Vagina (tissue), 2 donors: ENCODE results near the gene BEAN1. TPM values are rescaled to one million over a fixed set of nuclear protein-coding genes. Genes with fewer than 3 reads are reported as not detected.

Experiments
- DNase-seq, 2 donors: peaks; one replicate each; pipeline ENCODE4 v3.0.0-alpha.2; 2017; ENCODE audit errors: extremely low spot score in 2 of 2
- H3K27ac ChIP-seq: fragments of 200-600 bp; sonication (generic); one replicate; pipeline ENCODE4 v1.5.1; 2019
- H3K27me3 ChIP-seq: fragments of 200-600 bp; sonication (generic); one replicate; pipeline ENCODE4 v1.5.1; 2019
- H3K36me3 ChIP-seq, 2 donors: fragments of 200-600 bp; sonication (generic); one replicate each; pipeline ENCODE4 v1.5.1; 2017 to 2019
- H3K4me1 ChIP-seq: fragments of 200-600 bp; sonication (generic); one replicate; pipeline ENCODE4 v1.5.1; 2019
- H3K4me3 ChIP-seq, 2 donors: fragments of 200-600 bp; sonication (generic); 1 replicate in 1 of 2; 2 replicates in 1 of 2; pipeline ENCODE4 v1.5.1; 2016 to 2019
- H3K9me3 ChIP-seq: fragments of 200-600 bp; sonication (generic); one replicate; pipeline ENCODE4 v1.5.1; 2019
- POLR2A ChIP-seq, 2 donors: fragments of 450-650 bp; IDR thresholded peaks; one replicate each; pipeline ENCODE4 v1.6.1; 2017; ENCODE audit warnings: antibody characterized with exemption in 2 of 2, mild to moderate bottlenecking in 2 of 2, moderate library complexity in 2 of 2
- POLR2AphosphoS5 ChIP-seq, 2 donors: sonication (generic); formaldehyde crosslinking; IDR thresholded peaks; one replicate each; pipeline ENCODE4 v1.9.0; 2017; ENCODE audit warnings: antibody characterized with exemption in 2 of 2, mild to moderate bottlenecking in 2 of 2, low read depth in 1 of 2; ENCODE audit not compliant: insufficient read depth in 1 of 2
- intact Hi-C: fragments of 100-400 bp; cut with DNase I; formaldehyde crosslinking; loops from one replicate; pipeline ENCODE4 v1.15.1; 2023
- total RNA-seq: library from RNA; depleted of rRNA; stranded (reverse); fragments of >200 nt; gene quantifications from one replicate; pipeline ENCODE4 v1.2.3, GENCODE V29; 2016
- TF ChIP-seq, protein P1 (sequence below), 3 experiments: fragments of 450-650 bp in 2 of 3; fragments of 200-600 bp in 1 of 3; sonication (generic) in 1 of 3; IDR thresholded peaks; one replicate each; pipeline ENCODE4 v1.5.1; 2017 to 2019; ENCODE audit warnings: antibody characterized with exemption in 3 of 3, mild to moderate bottlenecking in 2 of 3, moderate library complexity in 2 of 3

BEAN1 gene
- total RNA-seq, 1 donor from 2014 or later = not detected

DNA sequence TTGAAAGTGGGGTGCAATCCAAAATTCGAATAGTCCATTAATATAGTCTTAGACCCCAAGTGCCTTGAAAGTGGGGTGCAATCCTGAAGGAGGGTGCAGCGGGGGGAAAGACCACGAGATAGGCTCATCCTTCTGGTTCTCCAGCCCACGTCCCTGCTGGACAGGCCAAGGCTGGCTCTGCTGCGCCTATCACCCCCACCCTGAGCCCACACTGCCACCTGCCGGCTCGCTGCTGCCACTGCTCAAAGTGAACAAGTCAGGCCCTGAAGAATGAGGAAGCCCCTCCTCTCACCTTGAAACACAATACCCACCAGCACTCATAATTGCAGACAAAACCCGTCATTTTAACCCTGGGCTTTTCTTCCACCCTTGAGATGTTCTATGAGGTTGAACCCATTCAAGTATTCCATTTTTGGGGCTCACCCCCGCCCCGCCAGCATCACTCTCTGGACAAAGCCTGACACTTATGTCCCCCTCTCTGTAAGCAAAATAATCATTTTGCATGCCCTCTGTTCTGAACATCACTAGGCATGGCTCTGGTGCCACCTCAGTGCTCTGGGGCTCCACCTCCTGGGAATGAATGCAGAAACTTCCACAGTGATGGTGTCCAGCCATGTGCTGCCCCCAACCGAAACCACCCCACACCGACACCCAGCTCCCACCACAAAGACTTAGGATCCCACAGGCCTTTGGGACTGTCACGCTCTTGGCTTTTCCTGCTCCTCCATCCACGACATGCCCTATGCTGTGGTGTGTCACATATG, 56.8 kb downstream of the BEAN1 start:
- no peak for DNase-seq
- H3K4me1 ChIP-seq = peaks cover 17% of the 10 kb centered on the region
- TF ChIP-seq, protein P1, sequence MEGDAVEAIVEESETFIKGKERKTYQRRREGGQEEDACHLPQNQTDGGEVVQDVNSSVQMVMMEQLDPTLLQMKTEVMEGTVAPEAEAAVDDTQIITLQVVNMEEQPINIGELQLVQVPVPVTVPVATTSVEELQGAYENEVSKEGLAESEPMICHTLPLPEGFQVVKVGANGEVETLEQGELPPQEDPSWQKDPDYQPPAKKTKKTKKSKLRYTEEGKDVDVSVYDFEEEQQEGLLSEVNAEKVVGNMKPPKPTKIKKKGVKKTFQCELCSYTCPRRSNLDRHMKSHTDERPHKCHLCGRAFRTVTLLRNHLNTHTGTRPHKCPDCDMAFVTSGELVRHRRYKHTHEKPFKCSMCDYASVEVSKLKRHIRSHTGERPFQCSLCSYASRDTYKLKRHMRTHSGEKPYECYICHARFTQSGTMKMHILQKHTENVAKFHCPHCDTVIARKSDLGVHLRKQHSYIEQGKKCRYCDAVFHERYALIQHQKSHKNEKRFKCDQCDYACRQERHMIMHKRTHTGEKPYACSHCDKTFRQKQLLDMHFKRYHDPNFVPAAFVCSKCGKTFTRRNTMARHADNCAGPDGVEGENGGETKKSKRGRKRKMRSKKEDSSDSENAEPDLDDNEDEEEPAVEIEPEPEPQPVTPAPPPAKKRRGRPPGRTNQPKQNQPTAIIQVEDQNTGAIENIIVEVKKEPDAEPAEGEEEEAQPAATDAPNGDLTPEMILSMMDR (IDR thresholded peaks at IDR 0.05) = peak; percentile 79 to 93 (median 85)
- no peak for TF ChIP-seq POLR2A (IDR thresholded peaks at IDR 0.05)
- intact Hi-C loops = loop anchor here (5.0 to 10.0 kb wide), 2 partner anchors 77 to 121 kb away; partner anchors contain the start of gene CMTM3
- H3K27ac ChIP-seq = no peak overlapping the region
- H3K27me3 ChIP-seq = no peaks in the 10 kb centered on the region
- no peak overlapping the region for H3K4me3 ChIP-seq
- no peaks in the 10 kb centered on the region for H3K36me3 ChIP-seq
- H3K9me3 ChIP-seq = no peaks in the 10 kb centered on the region

DNA sequence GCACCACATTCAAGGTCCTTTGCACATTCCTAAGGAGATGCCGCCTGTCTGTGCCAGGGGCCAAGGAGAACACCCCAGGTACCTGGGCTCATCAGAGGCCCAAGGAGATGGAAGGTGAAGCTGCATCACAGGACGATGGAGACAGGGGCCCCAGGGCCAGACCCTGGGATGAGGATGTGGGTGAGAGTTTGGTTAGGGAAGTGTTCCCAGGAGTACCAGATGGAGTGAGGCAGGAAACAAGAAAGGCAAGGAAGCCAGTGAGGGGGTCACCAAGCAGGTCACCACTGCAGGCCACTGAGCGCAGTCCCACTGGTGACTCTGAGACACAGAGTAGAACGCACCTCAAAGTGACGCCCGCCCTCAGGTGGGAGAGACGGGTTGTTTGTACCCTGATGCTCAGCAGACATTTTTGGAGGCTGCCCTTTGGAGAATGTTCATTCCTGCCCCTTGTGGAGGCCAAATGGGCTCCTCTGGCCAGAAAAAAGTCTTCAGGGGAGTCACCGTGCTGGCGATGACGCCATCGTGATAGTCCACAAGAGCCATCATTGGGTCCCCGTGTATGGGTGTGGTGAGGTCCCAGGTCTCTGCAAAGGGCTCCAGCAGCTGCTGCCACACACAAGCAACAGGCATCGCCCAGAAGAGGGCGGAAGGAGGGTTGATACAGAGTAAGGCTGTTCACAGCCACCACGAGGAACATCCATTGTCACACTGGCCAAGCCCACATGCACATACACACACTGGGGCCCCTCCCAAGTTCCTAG, 57.5 kb downstream of the BEAN1 start:
- Histone ChIP-seq H3K9me3 (no peaks in the 10 kb centered on the region), H3K27me3 (no peaks in the 10 kb centered on the region), H3K27ac (no peak overlapping the region), H3K4me3 (no peak overlapping the region), H3K36me3 (no peaks in the 10 kb centered on the region), H3K4me1 (peaks cover 12% of the 10 kb centered on the region)
- intact Hi-C loops = loop anchor here (5.0 to 10.0 kb wide), 2 partner anchors 77 to 120 kb away; partner anchors contain the start of gene CMTM3
- no peak for DNase-seq
- TF ChIP-seq, protein P1 (IDR thresholded peaks at IDR 0.05) = no peak

DNA sequence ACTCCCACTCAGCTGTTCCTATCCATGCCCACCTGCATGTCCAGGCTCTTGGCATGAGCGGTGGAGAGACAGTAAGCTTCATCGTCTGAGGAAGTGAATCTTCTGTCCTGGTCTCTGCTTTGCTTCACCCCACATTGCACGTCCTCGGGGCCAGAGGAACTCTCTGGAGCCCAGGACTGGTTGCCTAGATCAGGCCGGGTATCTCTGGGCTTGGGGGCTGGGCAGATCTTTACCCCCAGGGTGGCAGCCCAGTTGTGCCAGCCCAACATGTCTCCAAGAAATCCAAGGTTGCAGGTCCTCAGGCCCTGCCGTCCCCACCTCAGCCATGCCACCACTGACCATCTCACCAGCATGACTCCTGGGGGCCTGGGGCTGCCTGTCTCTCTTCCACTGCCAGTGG, 58.3 kb downstream of the BEAN1 start:
- H3K4me1 ChIP-seq = peaks cover 12% of the 10 kb centered on the region
- H3K27ac ChIP-seq = no peak overlapping the region
- H3K27me3 ChIP-seq = no peaks in the 10 kb centered on the region
- no peak overlapping the region for H3K4me3 ChIP-seq
- H3K36me3 ChIP-seq = no peaks in the 10 kb centered on the region
- intact Hi-C loops = loop anchor here (10.0 kb wide), 1 partner anchor 119 kb away; the partner anchor contains the start of gene CMTM3
- H3K9me3 ChIP-seq = no peaks in the 10 kb centered on the region
- no peak for DNase-seq
- TF ChIP-seq, protein P1 (IDR thresholded peaks at IDR 0.05) = no peak
- TF ChIP-seq POLR2A (IDR thresholded peaks at IDR 0.05) (no peak), POLR2AphosphoS5 (IDR thresholded peaks at IDR 0.05; ENCODE audit: insufficient read depth in 1 of 2, low read depth in 1 of 2) (no peak)

DNA sequence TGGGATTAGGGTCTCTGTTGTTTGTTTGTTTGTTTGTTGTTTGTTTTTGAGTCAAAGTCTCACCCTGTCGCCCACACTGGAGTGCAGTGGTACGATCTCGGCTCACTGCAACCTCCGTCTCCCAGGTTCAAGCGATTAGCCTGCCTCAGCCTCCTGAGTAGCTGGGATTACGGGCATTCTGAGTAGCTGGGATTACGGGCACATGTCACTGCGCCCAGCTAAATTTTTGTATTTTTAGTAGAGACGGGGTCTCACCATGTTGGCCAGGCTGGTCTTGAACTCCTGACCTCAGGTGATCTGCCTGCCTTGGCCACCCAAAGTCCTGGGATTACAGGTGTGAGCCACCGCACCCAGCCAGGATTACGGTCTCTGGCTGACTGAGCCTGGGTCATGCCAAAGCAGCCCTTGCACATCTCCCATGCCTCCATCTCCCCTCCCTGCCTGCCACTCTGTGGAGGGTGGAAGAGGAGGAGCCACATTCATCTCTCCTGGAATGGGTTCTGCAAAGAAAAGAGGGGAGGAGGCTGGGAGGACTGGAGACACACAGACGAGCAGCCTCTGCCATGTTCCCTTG, 59.2 kb downstream of the BEAN1 start:
- TF ChIP-seq, protein P1 (IDR thresholded peaks at IDR 0.05) = no peak
- peak in 1 of 2 donors; percentile 4 for TF ChIP-seq POLR2AphosphoS5 (IDR thresholded peaks at IDR 0.05; ENCODE audit: insufficient read depth in 1 of 2, low read depth in 1 of 2)
- no peak for TF ChIP-seq POLR2A (IDR thresholded peaks at IDR 0.05)
- Histone ChIP-seq H3K27me3 (no peaks in the 10 kb centered on the region), H3K9me3 (no peaks in the 10 kb centered on the region), H3K27ac (no peak overlapping the region), H3K4me1 (peaks cover 12% of the 10 kb centered on the region), H3K4me3 (no peak overlapping the region), H3K36me3 (no peaks in the 10 kb centered on the region)
- no peak for DNase-seq
- intact Hi-C loops = loop anchor here (10.0 kb wide), 1 partner anchor 119 kb away; the partner anchor contains the start of gene CMTM3
